ENCODE results near the gene MANEAL.

Gene MANEAL

DNA sequence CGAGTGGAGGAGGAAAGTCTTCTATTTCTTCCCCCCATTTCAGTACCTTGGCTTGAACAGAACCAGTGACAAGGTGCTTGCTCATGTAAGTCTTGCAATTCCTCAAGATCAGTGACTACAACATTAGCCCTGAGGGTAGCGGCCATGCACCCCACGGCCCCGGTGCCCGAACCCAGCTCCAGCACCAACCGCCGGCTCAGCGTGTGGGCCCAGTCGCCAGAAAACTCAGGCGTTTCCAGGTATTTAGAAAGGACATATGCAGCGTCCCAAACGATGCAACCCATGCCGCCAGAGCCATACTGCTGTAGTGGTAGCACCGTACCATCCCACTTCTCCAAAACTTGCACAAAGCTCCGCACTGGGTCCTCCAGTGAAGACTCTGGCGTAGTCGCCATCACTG lies 11.2 kb upstream of the MANEAL start:
- DNase-seq (ENCODE audit: low read depth) = no peak
- TF ChIP-seq, protein P1, sequence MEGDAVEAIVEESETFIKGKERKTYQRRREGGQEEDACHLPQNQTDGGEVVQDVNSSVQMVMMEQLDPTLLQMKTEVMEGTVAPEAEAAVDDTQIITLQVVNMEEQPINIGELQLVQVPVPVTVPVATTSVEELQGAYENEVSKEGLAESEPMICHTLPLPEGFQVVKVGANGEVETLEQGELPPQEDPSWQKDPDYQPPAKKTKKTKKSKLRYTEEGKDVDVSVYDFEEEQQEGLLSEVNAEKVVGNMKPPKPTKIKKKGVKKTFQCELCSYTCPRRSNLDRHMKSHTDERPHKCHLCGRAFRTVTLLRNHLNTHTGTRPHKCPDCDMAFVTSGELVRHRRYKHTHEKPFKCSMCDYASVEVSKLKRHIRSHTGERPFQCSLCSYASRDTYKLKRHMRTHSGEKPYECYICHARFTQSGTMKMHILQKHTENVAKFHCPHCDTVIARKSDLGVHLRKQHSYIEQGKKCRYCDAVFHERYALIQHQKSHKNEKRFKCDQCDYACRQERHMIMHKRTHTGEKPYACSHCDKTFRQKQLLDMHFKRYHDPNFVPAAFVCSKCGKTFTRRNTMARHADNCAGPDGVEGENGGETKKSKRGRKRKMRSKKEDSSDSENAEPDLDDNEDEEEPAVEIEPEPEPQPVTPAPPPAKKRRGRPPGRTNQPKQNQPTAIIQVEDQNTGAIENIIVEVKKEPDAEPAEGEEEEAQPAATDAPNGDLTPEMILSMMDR (IDR thresholded peaks at IDR 0.05; ENCODE audit: insufficient read depth, low read depth, low read length, missing control alignments) = no peak

DNA sequence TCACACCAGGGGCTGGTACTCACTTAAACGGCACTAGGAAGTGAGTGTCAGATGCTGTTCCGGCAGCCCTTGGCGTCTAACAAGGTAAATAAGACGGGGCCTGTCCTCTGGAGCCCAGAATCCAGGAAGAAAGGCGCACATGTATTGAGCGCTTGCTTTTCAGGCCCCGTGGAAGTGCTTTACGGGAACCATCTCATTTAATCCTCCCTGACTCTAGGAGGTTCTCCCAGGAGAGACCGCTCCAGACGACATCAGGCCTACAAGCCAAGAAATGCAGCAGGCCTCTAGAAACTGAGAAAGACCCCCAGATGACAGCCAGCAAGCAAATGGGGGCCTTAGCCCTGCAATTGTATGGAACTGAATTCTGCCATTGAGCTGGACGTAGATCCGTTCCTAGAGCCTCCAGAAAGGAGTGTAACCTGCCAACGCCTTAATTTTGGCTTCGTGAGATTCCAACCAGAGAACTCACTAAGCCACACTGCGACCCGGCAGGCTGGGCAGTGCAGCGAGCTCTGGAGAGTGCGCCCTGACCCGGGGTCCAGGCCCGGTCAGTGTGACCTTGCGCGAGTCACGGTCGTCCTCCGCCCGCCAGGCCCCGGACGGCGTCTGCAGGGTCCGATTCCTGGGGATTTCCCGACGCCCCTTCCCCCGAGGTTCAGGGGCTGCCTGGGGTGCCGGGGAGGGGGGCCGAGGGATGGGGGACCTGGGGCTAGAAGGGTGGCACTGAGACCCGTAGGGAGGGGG lies 532 bp upstream of the MANEAL start:
- DNase-seq (ENCODE audit: low read depth) = no peak
- peak overlapping the region; percentile 65 for H3K4me3 ChIP-seq (ENCODE audit: low read depth, low read length)
- TF ChIP-seq, protein P1 (IDR thresholded peaks at IDR 0.05; ENCODE audit: insufficient read depth, low read depth, low read length, missing control alignments) = no peak

More for the DNA sequence above, 11.2 kb upstream of the MANEAL start:
- no peak overlapping the region for H3K4me3 ChIP-seq (ENCODE audit: low read depth, low read length)

- DNase-seq (ENCODE audit: low read depth) = no peak
- TF ChIP-seq, protein P1 (IDR thresholded peaks at IDR 0.05; ENCODE audit: insufficient read depth, low read depth, low read length, missing control alignments) = no peak
- H3K4me3 ChIP-seq (ENCODE audit: low read depth, low read length) = peak overlapping the region; percentile 65
These were observed 1.0 kb downstream of the MANEAL start for GRCh38 chr1:37794372-37795339.

GRCh38 chr1:37795340-37796125 lies 1.9 kb downstream of the MANEAL start:
- TF ChIP-seq, protein P1 (IDR thresholded peaks at IDR 0.05; ENCODE audit: insufficient read depth, low read depth, low read length, missing control alignments) = no peak
- peak; percentile 23 for DNase-seq (ENCODE audit: low read depth)
- peak overlapping the region; percentile 65; the same call in 1 of the 2 replicates for H3K4me3 ChIP-seq (ENCODE audit: low read depth, low read length)

DNA sequence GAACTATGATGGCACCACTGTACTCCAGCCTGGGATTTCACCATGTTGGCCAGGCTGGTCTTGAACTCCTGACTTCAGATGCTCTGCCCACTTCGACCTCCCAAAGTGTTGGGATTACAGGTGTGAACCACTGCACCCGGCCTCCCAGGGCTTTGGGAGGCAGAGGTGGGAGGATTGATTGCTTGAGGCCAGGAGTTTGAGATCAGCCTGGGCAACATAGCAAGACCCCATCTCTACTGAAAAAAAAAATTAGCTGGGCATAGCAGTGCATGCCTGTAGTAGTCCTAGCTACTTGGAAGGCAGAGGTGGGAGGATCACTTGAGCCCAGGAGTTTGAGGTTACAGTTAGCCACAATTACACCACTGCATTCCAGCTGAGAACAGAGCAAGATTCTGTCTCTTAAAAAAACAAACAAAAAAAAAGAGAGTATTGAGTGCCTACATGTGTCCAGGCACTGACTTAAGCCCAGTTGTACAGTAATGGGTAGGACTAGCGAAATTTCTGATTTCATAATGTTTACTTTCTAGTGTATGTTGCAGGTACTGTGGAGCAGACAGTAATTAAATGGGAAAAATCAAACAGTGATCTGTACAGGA lies 4.2 kb downstream of the MANEAL start:
- H3K4me3 ChIP-seq (ENCODE audit: low read depth, low read length) = no peak overlapping the region
- DNase-seq (ENCODE audit: low read depth) = no peak
- TF ChIP-seq, protein P1 (IDR thresholded peaks at IDR 0.05; ENCODE audit: insufficient read depth, low read depth, low read length, missing control alignments) = no peak

DNA sequence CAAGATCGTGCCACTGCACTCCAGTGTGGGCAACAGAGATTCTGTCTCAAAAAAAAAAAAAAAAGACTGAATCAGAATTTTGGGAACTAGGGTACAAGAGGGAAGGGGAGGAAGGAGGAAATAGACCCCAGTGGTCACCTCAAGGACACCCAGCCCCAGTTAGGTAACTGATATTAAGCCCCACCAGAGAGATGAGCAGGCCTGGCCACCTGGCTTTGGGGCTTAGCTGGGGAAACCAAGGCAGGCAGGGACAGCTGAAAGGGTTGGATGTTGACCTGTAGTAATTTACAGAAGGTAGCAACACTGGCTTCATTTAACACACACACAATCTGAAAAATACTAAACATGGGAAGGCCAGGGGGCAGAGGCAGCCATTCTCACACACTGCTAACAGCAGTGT lies 8.8 kb downstream of the MANEAL start:
- DNase-seq (ENCODE audit: low read depth) = no peak
- no peak overlapping the region for H3K4me3 ChIP-seq (ENCODE audit: low read depth, low read length)
- TF ChIP-seq, protein P1 (IDR thresholded peaks at IDR 0.05; ENCODE audit: insufficient read depth, low read depth, low read length, missing control alignments) = no peak
